ENCODE data around the gene TMEM14A.

DNA sequence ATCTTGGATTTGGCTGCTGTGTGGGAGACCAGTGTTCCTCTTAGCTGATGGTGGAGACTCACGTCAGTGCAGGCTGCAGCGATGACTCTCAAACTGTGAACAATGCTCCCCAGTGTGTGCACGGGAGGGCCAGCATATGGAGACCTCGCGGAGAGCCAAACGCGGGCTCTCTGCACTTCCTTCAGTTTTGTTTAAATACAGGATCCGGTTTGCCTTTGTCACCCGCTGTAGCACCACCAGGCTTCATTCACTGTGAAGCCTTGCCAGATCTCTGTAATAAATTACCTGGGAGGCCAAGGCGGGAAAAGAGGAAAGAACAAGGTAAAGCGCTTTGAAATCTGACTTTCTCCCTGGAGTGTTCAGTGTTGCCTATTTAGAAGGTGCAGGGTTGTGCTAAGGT, 30.7 kb upstream of the TMEM14A start:
- TF ChIP-seq, protein P1, sequence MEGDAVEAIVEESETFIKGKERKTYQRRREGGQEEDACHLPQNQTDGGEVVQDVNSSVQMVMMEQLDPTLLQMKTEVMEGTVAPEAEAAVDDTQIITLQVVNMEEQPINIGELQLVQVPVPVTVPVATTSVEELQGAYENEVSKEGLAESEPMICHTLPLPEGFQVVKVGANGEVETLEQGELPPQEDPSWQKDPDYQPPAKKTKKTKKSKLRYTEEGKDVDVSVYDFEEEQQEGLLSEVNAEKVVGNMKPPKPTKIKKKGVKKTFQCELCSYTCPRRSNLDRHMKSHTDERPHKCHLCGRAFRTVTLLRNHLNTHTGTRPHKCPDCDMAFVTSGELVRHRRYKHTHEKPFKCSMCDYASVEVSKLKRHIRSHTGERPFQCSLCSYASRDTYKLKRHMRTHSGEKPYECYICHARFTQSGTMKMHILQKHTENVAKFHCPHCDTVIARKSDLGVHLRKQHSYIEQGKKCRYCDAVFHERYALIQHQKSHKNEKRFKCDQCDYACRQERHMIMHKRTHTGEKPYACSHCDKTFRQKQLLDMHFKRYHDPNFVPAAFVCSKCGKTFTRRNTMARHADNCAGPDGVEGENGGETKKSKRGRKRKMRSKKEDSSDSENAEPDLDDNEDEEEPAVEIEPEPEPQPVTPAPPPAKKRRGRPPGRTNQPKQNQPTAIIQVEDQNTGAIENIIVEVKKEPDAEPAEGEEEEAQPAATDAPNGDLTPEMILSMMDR (IDR thresholded peaks at IDR 0.05) = no peak
- no peak for TF ChIP-seq POLR2A (IDR thresholded peaks at IDR 0.05)
- no peak for TF ChIP-seq POLR2AphosphoS5 (IDR thresholded peaks at IDR 0.05)
- TF ChIP-seq EP300 (IDR thresholded peaks at IDR 0.05) = no peak
